GM19438 (cell line): Measurements from ENCODE around the gene SOS1.
"Not testable (repeated sequence)": the region's sequence is repeated elsewhere in the genome, so short reads cannot be mapped to it uniquely, and the experiment has no call there.

Experiments
- ATAC-seq: cut with Tn5 transposase; IDR thresholded peaks from one replicate; pipeline ENCODE4 v1.9.1; 2021; ENCODE audit warnings: low read depth; ENCODE audit not compliant: unreplicated experiment

SOS1 gene

DNA sequence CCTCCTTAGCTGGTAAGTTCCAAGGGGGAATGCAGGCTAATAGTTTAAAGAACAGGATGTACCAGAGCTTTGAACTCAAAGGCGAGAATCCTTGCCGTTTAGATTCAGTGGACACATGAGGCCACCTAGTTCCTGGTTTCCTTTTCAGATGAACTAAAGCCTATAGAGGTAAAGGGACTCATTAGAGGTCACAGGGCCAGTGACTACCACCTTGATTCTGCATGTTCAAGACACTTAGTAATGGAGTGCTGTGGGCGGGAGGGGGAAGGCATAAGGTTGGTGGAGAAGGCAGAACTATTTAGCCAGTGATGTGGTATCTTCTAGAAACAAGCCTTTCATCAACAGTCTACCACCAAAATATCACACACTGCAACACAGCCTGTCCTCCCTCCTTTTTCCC is 183.3 kb downstream of the SOS1 start:
- ATAC-seq = no peak

DNA sequence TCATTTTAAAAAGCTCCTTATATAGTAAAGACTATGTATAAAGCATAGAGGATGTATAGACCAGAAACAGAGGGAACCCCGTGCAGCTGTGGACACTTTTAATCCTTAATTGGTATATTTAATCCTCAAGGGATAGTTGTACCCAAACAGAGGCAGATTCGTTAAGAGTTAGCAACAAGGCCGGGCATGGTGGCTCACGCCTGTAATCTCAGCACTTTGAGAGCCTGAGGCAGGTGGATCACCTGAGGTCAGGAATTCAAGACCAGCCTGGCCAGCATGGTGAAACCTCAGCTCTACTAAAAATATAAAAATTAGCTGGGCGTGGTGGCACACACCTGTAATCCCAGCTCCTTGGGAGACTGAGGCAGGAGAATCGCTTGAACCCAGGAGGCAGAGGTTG is 184.3 kb downstream of the SOS1 start:
- not testable (repeated sequence) for ATAC-seq

DNA sequence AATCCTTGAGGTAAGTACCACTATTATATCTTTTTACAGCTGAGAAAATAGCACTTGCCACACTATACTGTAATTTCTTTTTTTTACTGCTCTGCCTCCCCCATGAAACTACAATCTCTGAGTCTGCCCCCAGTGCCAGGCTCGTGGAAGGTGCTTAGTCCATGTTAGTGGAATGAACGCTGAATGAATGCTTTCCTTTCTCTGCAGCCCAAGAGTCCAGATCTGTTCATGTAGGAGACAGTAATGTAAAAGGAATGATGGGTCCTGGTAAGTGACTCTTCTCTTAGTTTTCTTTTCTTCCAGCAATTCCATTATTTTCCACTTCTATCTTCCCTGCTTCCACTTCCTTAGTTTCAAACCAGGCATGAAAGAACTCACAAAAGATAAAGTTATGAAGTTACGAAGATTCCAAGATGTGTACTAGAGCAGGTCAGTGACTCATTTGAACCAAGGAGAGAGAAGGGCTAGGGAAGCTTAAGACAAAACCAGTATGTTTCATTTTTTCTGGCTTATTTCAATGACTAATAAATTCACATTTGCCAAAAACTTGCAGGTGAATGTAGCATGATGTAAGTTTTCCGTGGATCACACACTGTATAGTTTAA is 185.2 kb downstream of the SOS1 start:
- ATAC-seq = no peak

DNA sequence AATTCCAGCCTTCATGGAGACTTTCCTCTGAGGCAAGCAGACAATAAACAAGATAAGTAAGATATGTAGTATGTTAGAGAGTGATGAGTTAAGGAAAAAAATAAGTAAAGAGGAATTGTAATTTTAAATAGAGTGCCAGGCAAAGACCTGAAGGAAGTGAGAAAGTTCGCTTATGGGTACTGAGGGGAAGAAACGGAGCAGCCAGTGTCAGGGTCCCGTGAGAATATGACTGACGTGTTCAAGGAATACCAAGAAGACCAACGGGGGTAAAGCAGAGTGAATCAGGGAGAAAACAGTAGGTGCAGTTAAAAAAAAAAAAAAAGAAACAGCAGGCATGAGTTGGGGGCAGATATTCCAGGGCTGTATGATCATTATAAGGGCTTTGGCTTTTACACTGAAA is 186.1 kb downstream of the SOS1 start:
- ATAC-seq = no peak

DNA sequence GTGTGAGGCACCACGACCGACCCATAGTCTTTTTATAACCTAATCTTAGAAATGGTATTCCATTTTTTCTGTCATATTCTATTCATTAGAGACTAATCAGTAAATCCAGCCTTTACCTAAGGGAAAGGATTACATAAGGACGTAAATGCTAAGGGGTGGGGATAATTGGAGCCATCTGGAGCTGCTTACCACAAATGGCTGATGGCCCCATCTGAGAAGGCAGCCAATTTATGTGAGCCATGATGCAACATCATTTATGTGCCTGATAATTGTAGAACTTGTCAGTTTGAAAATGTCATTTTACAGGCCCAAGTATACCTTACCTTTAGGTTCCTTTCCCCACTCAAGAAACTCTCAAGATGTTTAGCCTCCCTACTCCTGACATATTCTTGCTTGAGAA is 187.2 kb downstream of the SOS1 start:
- ATAC-seq = no peak

DNA sequence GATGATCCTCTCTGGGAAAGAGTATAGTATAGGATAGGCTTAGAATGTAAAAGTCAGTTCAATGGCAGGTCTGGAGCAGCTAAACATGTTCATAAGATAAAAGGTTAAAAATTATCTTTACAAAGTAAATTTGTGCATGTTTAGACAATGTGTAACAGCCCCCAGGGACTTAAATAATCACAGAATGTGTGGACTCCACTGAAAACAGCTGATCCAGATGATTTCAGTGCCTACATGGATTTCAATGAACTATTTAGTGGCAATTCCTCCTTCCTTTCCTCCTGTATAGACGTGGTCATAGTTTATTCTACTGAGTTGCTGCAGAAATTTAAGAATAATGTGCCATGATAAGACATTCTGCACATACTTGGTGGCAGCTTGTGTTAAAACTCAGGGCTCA is 188.3 kb downstream of the SOS1 start:
- ATAC-seq = no peak
